ENCODE data around the gene SFT2D1. TPM values are rescaled to one million over a fixed set of nuclear protein-coding genes. Genes with fewer than 3 reads are reported as not detected.

SFT2D1 gene
- total RNA-seq, 1 experiment from 2014 or later, result 40.2 TPM

GRCh38 chr6:166277018-166277417 is 65.3 kb downstream of the SFT2D1 start:
- no peaks in the 10 kb centered on the region for H3K79me1 ChIP-seq (ENCODE audit: insufficient read depth, low read depth, low read length, poor library complexity, severe bottlenecking)
- no peak overlapping the region for H2BK120ac ChIP-seq (ENCODE audit: low read depth, low read length, poor library complexity, severe bottlenecking)
- no peaks in the 10 kb centered on the region for H3K23me2 ChIP-seq (ENCODE audit: insufficient read length, low read depth, low read length, poor library complexity, severe bottlenecking)
- Mint-ChIP-seq H3K4me3 (no peak overlapping the region), H3K36me3 (ENCODE audit: insufficient read depth in 1 of 3, low read depth in 3 of 3) (no peaks in the 10 kb centered on the region; a peak in 1 of 7 replicates), H3K4me1 (no peaks in the 10 kb centered on the region), H3K27me3 (ENCODE audit: low read depth) (peaks cover 57% of the 10 kb centered on the region), H3K27ac (no peak overlapping the region), H3K9me3 (no peaks in the 10 kb centered on the region; a peak in 1 of 5 replicates)
- H2AFZ ChIP-seq (ENCODE audit: low read length), result no peak overlapping the region
- no peak overlapping the region for H3K4me2 ChIP-seq (ENCODE audit: insufficient read depth, insufficient read length, low read length)
- H3K14ac ChIP-seq (ENCODE audit: insufficient read depth, low read length), result no peak overlapping the region; the same call in 1 of the 2 replicates
- H2AK5ac ChIP-seq (ENCODE audit: insufficient read length, low read length), result no peak overlapping the region
- no peak overlapping the region for H3K23ac ChIP-seq (ENCODE audit: insufficient read length, low read depth, low read length)
- H4K8ac ChIP-seq (replicated peaks; ENCODE audit: insufficient read length, low read depth, low read length), result no peak overlapping the region
- no peak overlapping the region for H3K27ac ChIP-seq (ENCODE audit: insufficient read length, low read depth, low read length)
- H3K9me3 ChIP-seq (ENCODE audit: control insufficient read depth, low read depth, low read length), result no peaks in the 10 kb centered on the region
- no peak for DNase-seq
- TF ChIP-seq CTCF (conservative IDR thresholded peaks at IDR 0.05), result no peak
- H3K79me2 ChIP-seq (ENCODE audit: insufficient read depth, low read length), result no peaks in the 10 kb centered on the region
- no peaks in the 10 kb centered on the region for H4K20me1 ChIP-seq (ENCODE audit: control insufficient read depth, insufficient read depth, insufficient read length)
- H3K27me3 ChIP-seq (ENCODE audit: insufficient read depth, low read length), result no peaks in the 10 kb centered on the region
- H3K9ac ChIP-seq (ENCODE audit: extremely low read depth, insufficient read length, low read length), result no peak overlapping the region
- no peak overlapping the region for H3T11ph ChIP-seq (ENCODE audit: low read length)
- H3K18ac ChIP-seq (ENCODE audit: insufficient read length, low read depth, low read length), result no peak overlapping the region
- H4K5ac ChIP-seq (ENCODE audit: insufficient read length, low read depth, low read length), result no peak overlapping the region
- no peak overlapping the region for H3K56ac ChIP-seq (ENCODE audit: insufficient read length, low read depth, low read length)
- H2BK12ac ChIP-seq (ENCODE audit: insufficient read length, low read depth, low read length), result no peak overlapping the region
- no peak overlapping the region for H2BK20ac ChIP-seq (ENCODE audit: low read depth, low read length, poor library complexity, severe bottlenecking)
- no peak overlapping the region for H3K4ac ChIP-seq (ENCODE audit: low read depth, low read length)
- H3K4me1 ChIP-seq (ENCODE audit: insufficient read depth, low read length), result 0 out of 2 replicates have a peak, but pooled peaks cover 2% of the 10 kb centered on the region
- no peak overlapping the region for H2BK15ac ChIP-seq (ENCODE audit: low read depth, low read length)
- WGBS (ENCODE audit: extremely low coverage, insufficient read length, low lambda C conversion rate), result no CpG with 5 or more reads among the region's 11 CpGs
- no peak overlapping the region for H2BK5ac ChIP-seq (ENCODE audit: insufficient read length, low read length)
- H4K91ac ChIP-seq (ENCODE audit: insufficient read length, low read depth, low read length), result no peak overlapping the region
